Measurements from ENCODE around the gene SMARCAL1.

The SMARCAL1 gene

DNA sequence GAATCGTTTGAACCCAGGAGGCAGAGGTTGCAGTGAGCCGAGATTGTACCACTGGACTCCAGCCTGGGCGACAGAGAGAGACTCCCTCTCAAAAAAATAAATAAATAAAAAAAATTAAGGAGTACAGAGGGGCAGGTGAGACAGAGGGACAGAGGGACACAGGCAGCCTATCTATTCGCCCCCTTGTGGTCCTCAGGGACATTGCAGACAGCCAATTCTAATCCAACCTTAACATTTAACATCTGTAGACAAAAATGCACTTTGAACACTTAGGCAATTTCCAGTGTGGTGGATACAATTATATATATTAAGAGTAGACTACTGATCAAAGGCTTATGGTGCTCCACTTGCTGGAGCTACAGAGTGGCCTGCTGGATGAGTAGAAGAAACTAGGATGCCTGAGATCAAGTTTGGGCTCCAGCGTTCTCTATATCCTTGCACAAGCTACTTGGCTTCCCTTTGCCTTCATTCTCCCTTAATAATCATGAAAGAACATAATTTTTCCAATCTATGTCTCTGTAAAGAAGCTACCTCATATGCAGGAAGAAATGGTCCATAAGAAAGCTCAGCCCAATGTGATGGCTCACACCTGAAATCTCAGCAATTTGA lies 8.2 kb upstream of the SMARCAL1 start:
- Histone ChIP-seq H3K27ac (no peak overlapping the region), H3K36me3 (ENCODE audit: insufficient read depth, low read length) (no peaks in the 10 kb centered on the region), H3K9me3 (ENCODE audit: low read depth, low read length) (no peaks in the 10 kb centered on the region), H3K9ac (ENCODE audit: insufficient read length) (no peak overlapping the region), H3K4me3 (no peak overlapping the region)
- no peak for DNase-seq (ENCODE audit: low read depth, low spot score)
- TF ChIP-seq POLR2AphosphoS5 (IDR thresholded peaks at IDR 0.05; ENCODE audit: borderline replicate concordance, low read depth, low read length), result no peak
- no peak for TF ChIP-seq EZH2 (IDR thresholded peaks at IDR 0.05)
- TF ChIP-seq FOXP2 (optimal IDR thresholded peaks at IDR 0.05; ENCODE audit: control extremely low read depth, extremely low read length, insufficient read depth), result no peak

DNA sequence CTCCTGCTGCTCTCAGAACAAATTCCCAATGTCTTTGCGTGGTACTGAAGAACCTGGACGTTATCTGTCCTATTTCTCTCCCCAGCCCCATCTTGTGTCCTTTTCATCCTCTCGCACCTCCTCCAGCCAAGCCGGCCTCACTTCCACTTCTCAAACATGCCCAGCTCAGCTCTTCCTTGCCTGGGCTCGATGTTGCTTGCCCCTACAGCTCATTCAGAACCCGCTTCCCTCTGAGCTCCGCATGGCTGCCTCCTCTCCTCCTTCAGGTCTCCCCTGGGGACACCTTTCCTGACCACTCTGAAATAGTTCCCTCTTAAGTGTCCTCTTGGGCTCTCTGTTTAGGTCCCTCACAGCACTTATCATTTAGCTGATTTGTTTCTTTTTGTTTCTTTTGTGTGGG lies 6.7 kb upstream of the SMARCAL1 start:
- H3K27ac ChIP-seq, result no peak overlapping the region
- H3K4me3 ChIP-seq, result no peak overlapping the region
- no peak for DNase-seq (ENCODE audit: low read depth, low spot score)
- TF ChIP-seq EZH2 (IDR thresholded peaks at IDR 0.05), result no peak
- TF ChIP-seq POLR2AphosphoS5 (IDR thresholded peaks at IDR 0.05; ENCODE audit: borderline replicate concordance, low read depth, low read length), result no peak
- TF ChIP-seq FOXP2 (optimal IDR thresholded peaks at IDR 0.05; ENCODE audit: control extremely low read depth, extremely low read length, insufficient read depth), result no peak
- no peak overlapping the region for H3K9ac ChIP-seq (ENCODE audit: insufficient read length)
- no peaks in the 10 kb centered on the region for H3K9me3 ChIP-seq (ENCODE audit: low read depth, low read length)
- H3K36me3 ChIP-seq (ENCODE audit: insufficient read depth, low read length), result no peaks in the 10 kb centered on the region

DNA sequence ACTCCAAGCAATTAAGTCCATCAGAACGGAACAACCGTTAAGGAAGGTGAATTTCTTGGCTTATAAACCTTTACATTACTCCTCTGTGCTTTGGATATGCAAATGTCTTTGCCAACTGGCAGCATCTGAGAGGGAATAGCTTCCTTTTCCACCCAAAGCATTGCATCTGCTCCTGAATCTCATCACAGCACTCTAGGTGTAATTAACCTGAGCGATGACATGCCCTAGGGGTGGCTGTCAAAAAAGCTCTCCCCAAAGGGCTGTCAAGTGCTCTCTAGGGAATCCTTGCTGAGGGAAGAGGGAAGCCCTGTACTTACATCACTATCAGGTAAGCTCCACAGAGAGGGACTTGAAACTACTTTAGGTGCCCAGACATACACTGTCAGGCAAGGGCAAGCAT lies 5.5 kb upstream of the SMARCAL1 start:
- no peak overlapping the region for H3K27ac ChIP-seq
- H3K9ac ChIP-seq (ENCODE audit: insufficient read length), result no peak overlapping the region
- no peak for DNase-seq (ENCODE audit: low read depth, low spot score)
- no peaks in the 10 kb centered on the region for H3K36me3 ChIP-seq (ENCODE audit: insufficient read depth, low read length)
- TF ChIP-seq POLR2AphosphoS5 (IDR thresholded peaks at IDR 0.05; ENCODE audit: borderline replicate concordance, low read depth, low read length), result no peak
- H3K9me3 ChIP-seq (ENCODE audit: low read depth, low read length), result no peaks in the 10 kb centered on the region
- no peak overlapping the region for H3K4me3 ChIP-seq

DNA sequence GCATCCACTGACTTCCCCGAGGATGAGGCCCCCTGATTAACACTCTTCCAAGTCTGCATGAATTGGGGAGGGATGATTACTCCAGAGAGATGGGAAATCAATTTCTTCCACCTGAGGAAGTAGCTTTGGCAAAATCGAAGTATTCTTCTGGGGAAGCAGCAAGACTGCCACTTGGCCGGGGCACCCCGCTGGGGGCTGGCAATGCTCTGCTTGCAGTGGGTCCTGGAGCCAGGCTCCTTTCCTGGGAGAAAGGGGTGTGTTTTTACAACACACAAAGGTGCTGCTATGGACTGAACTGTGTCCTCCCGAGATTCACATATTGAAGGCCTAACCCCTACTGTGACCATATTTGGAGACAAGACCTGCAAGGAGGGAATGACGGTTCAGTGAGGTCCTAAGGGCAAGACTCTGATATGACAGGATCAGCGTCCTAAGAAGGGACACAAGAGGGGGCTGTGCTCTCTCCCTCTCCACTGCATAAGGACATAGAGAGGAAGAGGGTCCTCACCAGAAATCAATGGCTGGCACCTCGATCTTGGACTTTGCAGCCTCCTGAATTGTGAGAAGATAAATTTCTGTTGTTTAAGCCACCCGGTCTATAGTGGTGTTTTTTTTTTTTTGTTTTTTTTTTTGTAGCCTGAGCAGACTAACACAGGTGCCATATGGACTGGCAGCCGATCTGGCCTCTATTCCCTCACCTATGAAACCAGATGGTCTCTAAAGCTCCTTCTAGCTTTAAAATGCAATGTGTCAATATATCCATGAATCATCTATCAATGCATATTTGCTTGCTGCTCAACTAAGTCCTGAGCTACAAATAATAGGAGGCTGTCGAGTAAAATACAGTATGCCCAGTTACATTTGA lies 3.6 kb upstream of the SMARCAL1 start:
- no peaks in the 10 kb centered on the region for H3K9me3 ChIP-seq (ENCODE audit: low read depth, low read length)
- H3K9ac ChIP-seq (ENCODE audit: insufficient read length), result no peak overlapping the region
- no peak overlapping the region for H3K27ac ChIP-seq
- H3K36me3 ChIP-seq (ENCODE audit: insufficient read depth, low read length), result no peaks in the 10 kb centered on the region
- DNase-seq (ENCODE audit: low read depth, low spot score), result no peak
- H3K4me3 ChIP-seq, result no peak overlapping the region
- TF ChIP-seq FOXP2 (optimal IDR thresholded peaks at IDR 0.05; ENCODE audit: control extremely low read depth, extremely low read length, insufficient read depth), result no peak
- TF ChIP-seq POLR2AphosphoS5 (IDR thresholded peaks at IDR 0.05; ENCODE audit: borderline replicate concordance, low read depth, low read length), result no peak

DNA sequence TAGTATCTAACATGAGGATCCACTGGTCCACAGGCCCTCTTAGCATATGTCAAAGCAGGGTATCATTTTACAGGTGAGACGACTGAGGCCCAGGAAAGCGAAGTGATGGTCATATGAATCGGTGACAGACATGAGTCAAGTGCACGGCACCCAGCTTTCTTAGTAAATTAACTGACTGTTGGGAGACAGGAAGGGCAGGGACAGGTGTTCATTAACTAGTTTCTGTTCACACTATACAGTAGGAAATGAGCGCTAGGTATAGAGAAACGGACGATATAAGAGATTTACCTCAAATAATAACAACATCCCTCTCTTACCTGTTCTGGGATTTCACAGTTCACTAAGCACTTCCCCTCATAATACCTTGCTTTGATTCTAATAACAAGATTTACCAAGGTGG lies 1.7 kb upstream of the SMARCAL1 start:
- Histone ChIP-seq H3K27ac (no peak overlapping the region), H3K36me3 (ENCODE audit: insufficient read depth, low read length) (peaks cover 7% of the 10 kb centered on the region; the same call in 1 of the 2 replicates), H3K9me3 (ENCODE audit: low read depth, low read length) (no peaks in the 10 kb centered on the region), H3K9ac (ENCODE audit: insufficient read length) (no peak overlapping the region), H3K4me3 (no peak overlapping the region)
- no peak for DNase-seq (ENCODE audit: low read depth, low spot score)
- no peak for TF ChIP-seq FOXP2 (optimal IDR thresholded peaks at IDR 0.05; ENCODE audit: control extremely low read depth, extremely low read length, insufficient read depth)
- TF ChIP-seq EZH2 (IDR thresholded peaks at IDR 0.05), result no peak

DNA sequence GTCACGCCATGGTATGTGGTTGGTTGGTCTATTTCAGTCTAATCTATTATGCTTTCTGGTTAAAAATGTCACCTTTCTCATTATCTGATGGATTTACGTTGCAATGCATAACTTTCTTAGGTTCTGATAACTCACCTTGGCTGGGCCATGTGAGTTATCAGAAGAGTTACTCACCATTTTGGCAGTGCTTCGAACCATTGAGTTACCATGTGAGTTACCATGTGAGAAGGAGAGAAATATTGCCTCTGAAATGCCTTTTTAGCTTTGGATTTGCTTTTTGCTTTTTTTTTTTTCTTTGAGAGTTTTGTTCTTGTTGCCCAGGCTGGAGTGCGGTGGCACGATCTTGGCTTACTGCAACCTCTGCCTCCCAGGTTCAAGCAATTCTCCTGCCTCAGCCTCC lies 1.6 kb downstream of the SMARCAL1 start:
- Histone ChIP-seq H3K36me3 (ENCODE audit: insufficient read depth, low read length) (peaks cover 10% of the 10 kb centered on the region), H3K27ac (no peak overlapping the region), H3K9me3 (ENCODE audit: low read depth, low read length) (no peaks in the 10 kb centered on the region), H3K9ac (ENCODE audit: insufficient read length) (no peak overlapping the region), H3K4me3 (no peak overlapping the region)
- no peak for DNase-seq (ENCODE audit: low read depth, low spot score)
- TF ChIP-seq POLR2AphosphoS5 (IDR thresholded peaks at IDR 0.05; ENCODE audit: borderline replicate concordance, low read depth, low read length) (no peak), EZH2 (IDR thresholded peaks at IDR 0.05) (no peak), FOXP2 (optimal IDR thresholded peaks at IDR 0.05; ENCODE audit: control extremely low read depth, extremely low read length, insufficient read depth) (no peak)

DNA sequence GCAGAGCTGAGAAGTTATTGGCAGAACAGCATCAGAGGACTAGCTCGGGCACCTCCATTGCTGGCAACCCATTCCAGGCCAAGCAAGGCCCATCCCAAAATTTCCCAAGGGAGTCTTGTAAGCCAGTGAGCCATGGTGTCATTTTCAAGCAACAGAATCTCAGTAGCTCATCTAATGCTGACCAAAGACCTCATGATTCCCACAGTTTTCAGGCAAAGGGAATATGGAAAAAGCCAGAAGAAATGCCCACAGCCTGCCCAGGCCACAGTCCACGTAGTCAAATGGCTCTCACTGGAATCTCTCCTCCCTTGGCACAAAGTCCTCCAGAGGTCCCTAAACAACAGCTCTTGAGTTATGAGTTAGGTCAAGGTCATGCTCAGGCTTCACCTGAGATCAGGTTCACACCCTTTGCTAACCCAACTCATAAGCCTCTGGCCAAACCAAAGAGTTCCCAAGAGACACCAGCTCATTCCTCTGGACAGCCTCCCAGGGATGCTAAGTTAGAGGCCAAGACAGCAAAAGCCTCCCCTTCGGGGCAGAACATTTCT lies 2.6 kb downstream of the SMARCAL1 start:
- peaks cover 10% of the 10 kb centered on the region for H3K36me3 ChIP-seq (ENCODE audit: insufficient read depth, low read length)
- no peak for DNase-seq (ENCODE audit: low read depth, low spot score)
- H3K9me3 ChIP-seq (ENCODE audit: low read depth, low read length), result no peaks in the 10 kb centered on the region
- H3K4me3 ChIP-seq, result no peak overlapping the region
- no peak overlapping the region for H3K9ac ChIP-seq (ENCODE audit: insufficient read length)
- H3K27ac ChIP-seq, result no peak overlapping the region
- TF ChIP-seq FOXP2 (optimal IDR thresholded peaks at IDR 0.05; ENCODE audit: control extremely low read depth, extremely low read length, insufficient read depth) (no peak), EZH2 (IDR thresholded peaks at IDR 0.05) (no peak), POLR2AphosphoS5 (IDR thresholded peaks at IDR 0.05; ENCODE audit: borderline replicate concordance, low read depth, low read length) (no peak)

DNA sequence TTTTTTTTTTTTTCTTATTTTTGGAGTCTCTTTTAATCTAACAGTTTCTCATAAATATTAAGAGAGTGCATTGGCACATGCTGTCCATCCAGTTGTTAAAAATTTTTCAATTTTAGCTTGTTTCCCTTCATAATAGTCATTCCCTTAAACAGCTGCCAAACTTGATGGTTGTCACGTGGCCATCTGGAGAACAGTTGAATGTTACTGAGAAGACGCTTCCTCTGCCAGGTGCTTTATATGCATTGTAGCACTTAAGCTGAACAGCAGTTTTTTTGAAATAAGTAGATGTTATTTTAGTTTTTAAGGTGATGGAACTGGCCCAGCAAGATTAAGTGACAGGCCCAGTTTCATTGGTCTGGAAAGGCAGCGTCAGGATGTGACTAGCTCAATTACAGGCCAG lies 3.3 kb downstream of the SMARCAL1 start:
- DNase-seq (ENCODE audit: low read depth, low spot score), result no peak
- TF ChIP-seq FOXP2 (optimal IDR thresholded peaks at IDR 0.05; ENCODE audit: control extremely low read depth, extremely low read length, insufficient read depth), result no peak
- TF ChIP-seq POLR2AphosphoS5 (IDR thresholded peaks at IDR 0.05; ENCODE audit: borderline replicate concordance, low read depth, low read length), result no peak
- no peak for TF ChIP-seq EZH2 (IDR thresholded peaks at IDR 0.05)
- H3K9ac ChIP-seq (ENCODE audit: insufficient read length), result no peak overlapping the region
- H3K4me3 ChIP-seq, result no peak overlapping the region
- peaks cover 10% of the 10 kb centered on the region for H3K36me3 ChIP-seq (ENCODE audit: insufficient read depth, low read length)
- no peak overlapping the region for H3K27ac ChIP-seq
- H3K9me3 ChIP-seq (ENCODE audit: low read depth, low read length), result no peaks in the 10 kb centered on the region
